Hepatocyte (in vitro differentiated cells): ENCODE results near the gene TELO2.

Experiments
- CTCF ChIP-seq: fragments of 200-600 bp; sonication (generic); IDR thresholded peaks from 2 replicates; pipeline ENCODE4 v1.5.1; 2016; ENCODE audit warnings: antibody characterized with exemption, mild to moderate bottlenecking; ENCODE audit not compliant: poor library complexity
- EZH2 ChIP-seq: fragments of 200-600 bp; sonication (generic); IDR thresholded peaks from 2 replicates; pipeline ENCODE4 v1.6.1; 2016; ENCODE audit warnings: antibody characterized with exemption, mild to moderate bottlenecking, borderline replicate concordance

GRCh38 chr16:1487395-1488053 is 5.6 kb upstream of the TELO2 start:
- TF ChIP-seq EZH2: no peak
- no peak for TF ChIP-seq CTCF
